ENCODE measurements around the gene SNCAIP. TPM values are rescaled to one million over a fixed set of nuclear protein-coding genes. Genes with fewer than 3 reads are reported as not detected.

Gene SNCAIP
- total RNA-seq (2022; extraction: Qiagen RNA extraction): 0.03 to 0.21 TPM (median 0.05 TPM) in 5 replicates

DNA sequence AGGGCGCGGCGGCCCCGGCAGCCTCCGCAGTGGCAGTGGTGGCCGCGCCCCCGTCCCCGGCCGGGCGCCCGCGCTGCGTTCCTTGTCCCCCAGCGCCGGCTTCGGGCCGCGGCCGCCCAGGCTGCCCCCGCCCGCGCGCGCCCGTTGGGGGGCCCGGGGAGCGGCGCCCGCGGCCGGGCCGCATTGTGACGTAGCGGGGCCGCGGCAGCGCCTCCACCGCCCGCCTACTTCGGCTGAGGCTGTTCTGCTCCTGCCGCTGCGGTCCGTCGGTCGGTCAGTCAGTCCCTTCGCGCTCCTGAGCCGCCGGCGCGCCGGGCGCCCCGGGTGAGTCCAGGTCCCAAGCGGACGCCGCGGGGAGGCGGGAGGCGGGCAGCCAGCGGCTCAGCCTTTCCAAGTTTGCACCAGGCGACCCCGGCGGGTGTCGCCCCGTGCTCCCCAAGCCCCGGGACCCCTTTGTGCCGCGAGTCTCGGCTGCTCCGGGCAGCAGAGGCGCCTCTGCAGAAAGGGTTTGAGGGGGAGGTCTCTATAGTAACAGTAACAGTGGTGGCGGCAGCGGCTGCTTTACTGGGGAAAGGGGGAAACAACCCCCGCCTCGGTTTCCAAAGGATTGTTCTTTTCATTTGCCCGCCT is at the start of gene SNCAIP:
TSS of gene SNCAIP (plus strand) at position 277 of the 630 bp plus-strand sequence. CDS start 78,898 bp downstream, outside the sequence.

Other genes starting within 250 kb of the SNCAIP start
- gene LOX, start 234.0 kb upstream of the SNCAIP start, total RNA-seq (2022; extraction: Qiagen RNA extraction): 1.3 to 2.0 TPM (median 1.8 TPM) in 5 replicates
- 0.07 to 0.22 TPM (median 0.21 TPM) in 5 replicates for gene ZNF474, start 182.7 kb upstream of the SNCAIP start, total RNA-seq (2022; extraction: Qiagen RNA extraction)

Data from A549 treated with AZD2906 at 1 μM for 4 hours (cell line).